Activated naive CD4-positive, alpha-beta T cell treated with anti-CD3 and anti-CD28 coated beads for 36 hours (primary cell): ENCODE measurements around the gene SLC9A3. TPM values are rescaled to one million over a fixed set of nuclear protein-coding genes. Genes with fewer than 3 reads are reported as not detected.

Experiments used
- CTCF ChIA-PET: fragments of 350-600 bp; sonication (Branson Sonifier 250); formaldehyde crosslinking; loops from one replicate; lab custom pipeline; 2021; ENCODE audit warnings: antibody characterized with exemption; lab: Charles Lee
- DNase-seq: peaks from one replicate; pipeline ENCODE4 v3.0.0-alpha.2; 2020
- H3K27ac Mint-ChIP-seq: one replicate; pipeline ENCODE4 v1.8.0; 2021; ENCODE audit warnings: mild to moderate bottlenecking, mixed read lengths
- H3K27me3 Mint-ChIP-seq: one replicate; pipeline ENCODE4 v1.8.0; 2021; ENCODE audit warnings: low read depth, mixed read lengths
- H3K36me3 Mint-ChIP-seq: one replicate; pipeline ENCODE4 v1.8.0; 2021; ENCODE audit warnings: low read depth, mixed read lengths
- H3K4me1 Mint-ChIP-seq: one replicate; pipeline ENCODE4 v1.8.0; 2021; ENCODE audit warnings: low read depth, mixed read lengths
- H3K4me3 Mint-ChIP-seq: one replicate; pipeline ENCODE4 v1.8.0; 2021; ENCODE audit warnings: mild to moderate bottlenecking, moderate library complexity, mixed read lengths
- H3K9me3 Mint-ChIP-seq: one replicate; pipeline ENCODE4 v1.8.0; 2021; ENCODE audit warnings: mixed read lengths
- intact Hi-C: fragments of 100-400 bp; cut with micrococcal nuclease; formaldehyde crosslinking; loops from one replicate; pipeline ENCODE4 v1.15.1; 2023
- total RNA-seq, 2 experiments: library from RNA; stranded (reverse); gene quantifications; one replicate each; pipeline ENCODE4 v1.2.3, GENCODE V29; 2021

SLC9A3 gene
- total RNA-seq, 2 experiments from 2014 or later: 1.6 to 2.3 TPM

- intact Hi-C loops: no loop called here
- H3K27ac Mint-ChIP-seq: no peak overlapping the region
- no peak overlapping the region for H3K4me3 Mint-ChIP-seq
- H3K27me3 Mint-ChIP-seq: peaks cover 12% of the 10 kb centered on the region
- no peaks in the 10 kb centered on the region for H3K9me3 Mint-ChIP-seq
- H3K36me3 Mint-ChIP-seq: no peaks in the 10 kb centered on the region
- CTCF ChIA-PET: no interaction called here
- no peak for DNase-seq
- peaks cover 2% of the 10 kb centered on the region for H3K4me1 Mint-ChIP-seq
These were observed 22.4 kb downstream of the SLC9A3 start for GRCh38 chr5:501831-502184.

GRCh38 chr5:501105-501830 lies 23.0 kb downstream of the SLC9A3 start:
- intact Hi-C loops: no loop called here
- Mint-ChIP-seq H3K27ac (no peak overlapping the region), H3K4me1 (peaks cover 2% of the 10 kb centered on the region), H3K4me3 (no peak overlapping the region), H3K9me3 (no peaks in the 10 kb centered on the region), H3K27me3 (peaks cover 12% of the 10 kb centered on the region), H3K36me3 (no peaks in the 10 kb centered on the region)
- CTCF ChIA-PET: no interaction called here
- DNase-seq: no peak

- CTCF ChIA-PET: interaction anchor here (0.9 kb wide), 1 partner anchor 10 kb away, joined by 3 read pairs; no protein-coding TSS in a partner anchor
- no peak overlapping the region for H3K4me3 Mint-ChIP-seq
- H3K9me3 Mint-ChIP-seq: no peaks in the 10 kb centered on the region
- no peak for DNase-seq
- H3K27me3 Mint-ChIP-seq: peaks cover 12% of the 10 kb centered on the region
- no peak overlapping the region for H3K27ac Mint-ChIP-seq
- H3K36me3 Mint-ChIP-seq: no peaks in the 10 kb centered on the region
- peaks cover 2% of the 10 kb centered on the region for H3K4me1 Mint-ChIP-seq
- intact Hi-C loops: no loop called here
These were observed 23.8 kb downstream of the SLC9A3 start for GRCh38 chr5:500491-500890.

- Mint-ChIP-seq H3K27me3 (peaks cover 12% of the 10 kb centered on the region), H3K4me1 (peaks cover 2% of the 10 kb centered on the region), H3K4me3 (no peak overlapping the region), H3K9me3 (no peaks in the 10 kb centered on the region), H3K36me3 (no peaks in the 10 kb centered on the region), H3K27ac (no peak overlapping the region)
- CTCF ChIA-PET: interaction anchor here (0.9 kb wide), 1 partner anchor 11 kb away, joined by 3 read pairs; no protein-coding TSS in a partner anchor
- no peak for DNase-seq
- intact Hi-C loops: no loop called here
These were observed 24.7 kb downstream of the SLC9A3 start for GRCh38 chr5:499233-500209.

GRCh38 chr5:497871-498509 lies 26.3 kb downstream of the SLC9A3 start:
- intact Hi-C loops: no loop called here
- peaks cover 2% of the 10 kb centered on the region for H3K4me1 Mint-ChIP-seq
- CTCF ChIA-PET: no interaction called here

GRCh38 chr5:497090-497700 lies 27.1 kb downstream of the SLC9A3 start:
- DNase-seq: no peak
- no peaks in the 10 kb centered on the region for H3K9me3 Mint-ChIP-seq
- H3K27me3 Mint-ChIP-seq: peaks cover 7% of the 10 kb centered on the region
- CTCF ChIA-PET: no interaction called here
- H3K4me1 Mint-ChIP-seq: no peaks in the 10 kb centered on the region
- H3K36me3 Mint-ChIP-seq: no peaks in the 10 kb centered on the region
- intact Hi-C loops: no loop called here
- H3K4me3 Mint-ChIP-seq: no peak overlapping the region
- no peak overlapping the region for H3K27ac Mint-ChIP-seq

More at GRCh38 chr5:497871-498509, 26.3 kb downstream of the SLC9A3 start:
- H3K27me3 Mint-ChIP-seq: peaks cover 10% of the 10 kb centered on the region
- no peak overlapping the region for H3K27ac Mint-ChIP-seq
- H3K36me3 Mint-ChIP-seq: no peaks in the 10 kb centered on the region
- no peak overlapping the region for H3K4me3 Mint-ChIP-seq
- no peak for DNase-seq
- H3K9me3 Mint-ChIP-seq: no peaks in the 10 kb centered on the region

GRCh38 chr5:496028-496427 lies 28.2 kb downstream of the SLC9A3 start:
- no peak overlapping the region for H3K4me3 Mint-ChIP-seq
- no peaks in the 10 kb centered on the region for H3K36me3 Mint-ChIP-seq
- H3K4me1 Mint-ChIP-seq: no peaks in the 10 kb centered on the region
- peaks cover 7% of the 10 kb centered on the region for H3K27me3 Mint-ChIP-seq
- no peak for DNase-seq
- no peak overlapping the region for H3K27ac Mint-ChIP-seq
- CTCF ChIA-PET: no interaction called here
- H3K9me3 Mint-ChIP-seq: no peaks in the 10 kb centered on the region
- intact Hi-C loops: no loop called here

- CTCF ChIA-PET: no interaction called here
- Mint-ChIP-seq H3K9me3 (no peaks in the 10 kb centered on the region), H3K27ac (no peak overlapping the region), H3K4me1 (no peaks in the 10 kb centered on the region), H3K27me3 (peaks cover 4% of the 10 kb centered on the region), H3K4me3 (no peak overlapping the region), H3K36me3 (no peaks in the 10 kb centered on the region)
- DNase-seq: no peak
- intact Hi-C loops: no loop called here
These were observed 29.5 kb downstream of the SLC9A3 start for GRCh38 chr5:494667-495255.

GRCh38 chr5:493758-494157 lies 30.5 kb downstream of the SLC9A3 start:
- no peaks in the 10 kb centered on the region for H3K27me3 Mint-ChIP-seq
- no peaks in the 10 kb centered on the region for H3K4me1 Mint-ChIP-seq
- intact Hi-C loops: no loop called here
- no peaks in the 10 kb centered on the region for H3K9me3 Mint-ChIP-seq
- CTCF ChIA-PET: no interaction called here
- H3K4me3 Mint-ChIP-seq: no peak overlapping the region
- no peaks in the 10 kb centered on the region for H3K36me3 Mint-ChIP-seq
- no peak for DNase-seq
- no peak overlapping the region for H3K27ac Mint-ChIP-seq

GRCh38 chr5:493119-493701 lies 31.0 kb downstream of the SLC9A3 start:
- Mint-ChIP-seq H3K27ac (peak overlapping the region; percentile 4), H3K36me3 (no peaks in the 10 kb centered on the region), H3K4me3 (no peak overlapping the region), H3K4me1 (no peaks in the 10 kb centered on the region), H3K9me3 (no peaks in the 10 kb centered on the region), H3K27me3 (no peaks in the 10 kb centered on the region)
- intact Hi-C loops: no loop called here
- CTCF ChIA-PET: interaction anchor here (0.9 kb wide), 1 partner anchor 46 kb away, joined by 3 read pairs; no protein-coding TSS in a partner anchor
- DNase-seq: no peak

GRCh38 chr5:492314-492893 lies 31.8 kb downstream of the SLC9A3 start:
- CTCF ChIA-PET: interaction anchor here (0.9 kb wide), 1 partner anchor 46 kb away, joined by 3 read pairs; no protein-coding TSS in a partner anchor
- Mint-ChIP-seq H3K27ac (no peak overlapping the region), H3K36me3 (no peaks in the 10 kb centered on the region), H3K4me3 (no peak overlapping the region), H3K27me3 (no peaks in the 10 kb centered on the region), H3K9me3 (no peaks in the 10 kb centered on the region), H3K4me1 (no peaks in the 10 kb centered on the region)
- intact Hi-C loops: no loop called here
- no peak for DNase-seq
